ENCODE results near the gene LHPP.

DNA sequence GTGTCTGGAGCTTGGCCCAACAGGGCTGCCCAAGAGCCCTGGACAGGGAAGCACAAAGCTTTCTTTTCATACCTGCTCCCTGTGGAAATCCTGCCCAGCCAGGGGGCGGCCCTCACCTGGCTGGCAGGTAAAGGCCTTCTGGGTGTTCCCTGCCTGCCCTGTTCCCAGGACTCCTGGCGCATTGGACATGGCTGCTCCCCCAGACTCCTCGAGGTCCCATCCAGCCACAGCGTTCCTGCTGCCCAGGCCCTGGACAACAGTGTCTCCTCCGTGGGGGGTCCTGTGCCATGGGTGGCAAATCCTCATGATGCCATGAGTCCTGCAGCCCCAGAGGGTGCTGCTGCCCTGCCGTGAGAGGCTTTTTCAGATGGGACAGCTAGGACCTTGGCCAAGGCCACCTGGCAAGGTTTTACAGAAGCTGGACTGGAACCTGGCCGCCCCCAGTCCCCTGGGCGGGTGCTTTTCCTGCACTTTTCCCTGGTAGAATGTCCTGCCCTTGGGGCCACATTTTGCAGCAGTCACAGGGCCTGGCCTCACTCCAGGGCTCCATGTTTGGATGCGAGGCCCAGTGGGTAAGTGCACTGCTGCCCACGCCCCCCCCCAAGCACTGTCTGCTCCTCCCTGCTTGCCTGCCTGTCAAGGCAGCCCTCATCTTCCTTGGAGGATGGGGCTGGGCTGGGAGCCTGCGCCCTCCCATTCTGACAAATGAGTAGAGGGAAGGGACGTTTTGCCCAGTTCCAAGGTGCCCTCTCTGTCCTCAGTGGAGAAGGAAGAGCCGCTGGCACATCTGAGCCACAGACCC, 60.7 kb downstream of the LHPP start:
- TF ChIP-seq, protein P1, sequence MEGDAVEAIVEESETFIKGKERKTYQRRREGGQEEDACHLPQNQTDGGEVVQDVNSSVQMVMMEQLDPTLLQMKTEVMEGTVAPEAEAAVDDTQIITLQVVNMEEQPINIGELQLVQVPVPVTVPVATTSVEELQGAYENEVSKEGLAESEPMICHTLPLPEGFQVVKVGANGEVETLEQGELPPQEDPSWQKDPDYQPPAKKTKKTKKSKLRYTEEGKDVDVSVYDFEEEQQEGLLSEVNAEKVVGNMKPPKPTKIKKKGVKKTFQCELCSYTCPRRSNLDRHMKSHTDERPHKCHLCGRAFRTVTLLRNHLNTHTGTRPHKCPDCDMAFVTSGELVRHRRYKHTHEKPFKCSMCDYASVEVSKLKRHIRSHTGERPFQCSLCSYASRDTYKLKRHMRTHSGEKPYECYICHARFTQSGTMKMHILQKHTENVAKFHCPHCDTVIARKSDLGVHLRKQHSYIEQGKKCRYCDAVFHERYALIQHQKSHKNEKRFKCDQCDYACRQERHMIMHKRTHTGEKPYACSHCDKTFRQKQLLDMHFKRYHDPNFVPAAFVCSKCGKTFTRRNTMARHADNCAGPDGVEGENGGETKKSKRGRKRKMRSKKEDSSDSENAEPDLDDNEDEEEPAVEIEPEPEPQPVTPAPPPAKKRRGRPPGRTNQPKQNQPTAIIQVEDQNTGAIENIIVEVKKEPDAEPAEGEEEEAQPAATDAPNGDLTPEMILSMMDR (IDR thresholded peaks at IDR 0.05) = no peak
- TF ChIP-seq POLR2A (IDR thresholded peaks at IDR 0.05) = no peak
